UCSD-AML1 (cell line): ENCODE measurements around the gene AAK1.

Experiments
- DNase-seq: peaks from one replicate; lab custom pipeline; 2025; ENCODE audit not compliant: unreplicated experiment; lab: John Stamatoyannopoulos, UW

AAK1 gene

DNA sequence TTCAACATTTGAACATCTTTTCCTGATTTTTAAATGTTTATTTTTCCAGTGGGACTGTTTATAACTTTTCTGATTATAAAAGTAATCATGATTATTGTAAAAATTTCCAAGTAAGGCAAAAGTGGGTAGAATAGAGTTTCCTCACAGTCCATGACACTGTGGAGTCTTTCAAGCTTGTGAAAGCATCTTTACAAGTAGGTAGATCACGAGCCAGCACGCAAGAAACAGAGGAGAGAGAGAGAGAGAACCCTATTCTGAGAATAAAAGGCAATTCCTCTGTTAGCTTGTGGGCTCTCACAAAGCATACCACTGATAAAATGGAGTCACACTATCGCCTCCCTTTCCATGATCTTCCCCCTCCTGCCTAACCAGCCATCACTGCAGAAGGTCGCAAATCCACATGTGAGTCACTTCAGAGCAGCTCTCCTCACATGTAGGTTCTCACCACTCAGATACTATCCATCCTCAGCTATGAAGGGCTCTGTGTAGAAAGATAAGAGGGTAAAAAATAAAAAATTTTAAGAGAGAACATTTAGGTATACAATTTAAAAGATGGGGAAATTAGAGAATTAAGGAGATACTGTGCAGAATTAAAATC lies 40.3 kb downstream of the AAK1 start:
- DNase-seq = no peak

DNA sequence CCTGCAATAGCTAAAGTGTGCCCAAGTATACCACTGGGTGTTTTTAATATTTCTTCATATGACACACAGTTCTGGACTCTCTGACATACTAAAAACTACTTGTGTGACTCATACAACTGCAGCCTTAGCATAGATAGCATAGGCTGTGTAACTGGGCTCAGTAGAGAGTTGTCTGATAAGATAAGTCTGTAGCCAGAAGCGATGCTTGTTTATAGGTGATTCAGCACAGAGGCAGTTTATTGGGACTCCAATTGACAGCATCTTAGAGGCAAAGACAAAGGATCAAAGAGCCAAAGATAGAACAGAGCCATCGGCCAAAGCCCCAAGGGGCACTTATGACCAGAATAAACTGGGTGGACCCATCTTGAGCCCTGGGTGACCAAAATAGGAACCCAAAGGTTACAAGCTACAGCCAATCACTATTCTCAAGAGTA lies 42.3 kb downstream of the AAK1 start:
- no peak for DNase-seq

DNA sequence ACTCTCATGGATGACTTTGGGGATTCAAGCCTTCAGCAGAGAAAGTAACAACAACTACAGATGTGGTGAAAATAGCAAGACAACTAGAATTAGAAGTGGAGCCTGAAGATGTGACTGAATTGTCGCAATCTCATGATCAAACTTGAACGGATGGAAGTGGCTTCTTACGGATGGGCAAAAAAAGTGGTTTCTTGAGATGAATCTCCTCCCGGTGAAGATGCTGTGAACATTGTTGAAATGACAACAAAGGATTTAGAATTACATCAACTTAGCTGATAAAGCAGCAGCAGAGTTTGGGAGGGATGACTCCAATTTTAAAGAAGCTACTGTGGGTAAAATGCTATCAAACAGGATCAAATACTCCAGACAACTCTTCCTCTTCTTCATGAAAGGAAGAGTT lies 43.1 kb downstream of the AAK1 start:
- DNase-seq = no peak

DNA sequence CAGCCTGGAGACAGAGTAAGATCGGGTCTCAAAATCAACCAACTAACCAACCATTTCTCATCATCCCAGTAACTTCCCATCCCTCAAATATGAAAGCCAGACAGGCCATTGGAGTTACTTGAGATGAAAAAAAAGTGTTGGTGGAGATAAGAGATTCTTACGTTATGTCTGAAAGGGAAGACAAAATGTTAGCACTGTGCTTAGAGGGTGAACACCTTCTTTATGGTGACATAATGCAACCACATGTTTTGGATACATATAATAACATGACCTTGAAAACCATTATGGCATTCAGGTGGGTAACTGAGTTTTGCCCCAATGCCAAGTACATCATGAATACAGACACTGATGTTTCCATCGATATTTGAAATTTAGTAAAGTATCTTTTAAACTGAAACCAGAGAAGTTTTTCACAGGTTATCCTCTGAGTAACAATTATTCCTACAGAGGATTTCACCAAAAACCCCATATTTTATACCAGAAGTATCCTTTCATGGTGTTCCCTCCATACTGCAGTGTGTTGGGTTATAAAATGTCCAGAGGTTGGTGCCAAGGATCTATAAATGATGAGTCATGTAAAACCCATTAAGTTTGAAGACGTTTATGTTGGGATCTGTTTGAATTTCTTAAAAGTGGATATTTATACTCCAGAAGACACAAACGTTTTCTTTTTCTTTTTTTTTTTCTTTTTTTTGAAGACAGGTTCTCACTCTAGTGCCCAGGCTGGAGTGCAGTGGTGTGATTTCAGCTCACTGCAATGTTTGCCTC lies 45.5 kb downstream of the AAK1 start:
- no peak for DNase-seq

DNA sequence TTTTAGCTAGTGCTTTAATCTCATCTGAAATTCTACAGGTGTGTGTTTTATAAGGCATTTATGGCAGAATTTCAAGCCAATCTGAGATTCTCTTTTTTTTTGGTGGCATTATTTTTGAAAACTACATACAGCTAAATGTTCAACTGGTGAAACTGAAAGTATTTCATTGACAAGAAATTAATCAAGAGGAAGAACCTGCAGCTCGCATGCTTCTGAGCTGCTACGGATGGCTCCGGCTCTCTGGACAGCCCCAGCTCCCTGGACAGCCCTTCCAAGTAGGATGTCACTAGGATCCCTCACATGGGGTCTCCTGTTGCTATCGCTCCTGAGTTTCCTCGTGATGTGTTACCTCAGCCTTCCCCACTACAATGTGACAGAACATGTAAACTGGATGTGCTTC lies 46.4 kb downstream of the AAK1 start:
- DNase-seq = no peak

DNA sequence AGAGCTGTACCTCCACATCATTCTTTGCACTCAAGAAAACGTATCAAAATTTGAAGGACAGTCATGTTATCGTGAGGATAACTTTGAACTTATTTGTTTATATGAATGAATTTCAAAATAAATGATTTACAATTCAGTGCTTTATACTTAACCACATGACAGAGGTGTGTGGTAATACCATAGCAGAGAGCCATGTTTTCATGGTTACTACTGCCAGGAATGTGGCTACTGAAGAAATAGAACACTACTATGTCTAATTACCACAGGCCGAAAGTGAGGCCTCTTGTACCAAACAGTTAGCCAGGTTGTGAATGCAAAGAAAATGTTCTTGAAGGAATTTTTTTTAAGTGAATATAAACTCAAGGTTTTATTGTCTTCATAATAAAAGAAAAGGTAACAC lies 49.2 kb downstream of the AAK1 start:
- no peak for DNase-seq

DNA sequence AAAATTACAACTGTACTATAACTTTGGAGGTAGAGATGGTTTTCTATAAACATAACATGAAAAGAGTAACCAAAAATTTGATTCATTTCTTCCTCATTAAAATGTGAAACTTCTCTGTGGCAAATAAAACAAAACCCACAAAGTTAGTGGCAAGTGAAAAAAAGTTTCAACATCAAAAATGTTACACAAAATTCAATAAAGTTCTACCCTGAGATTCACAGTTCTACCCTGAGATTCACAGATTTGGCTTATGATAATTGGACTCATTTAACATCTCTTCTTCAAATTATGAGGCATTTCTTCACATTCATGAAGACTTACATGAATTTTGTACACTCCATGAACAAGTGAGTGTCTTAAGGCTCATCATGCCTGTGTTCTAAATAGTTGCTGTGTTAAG lies 51.0 kb downstream of the AAK1 start:
- DNase-seq = no peak

DNA sequence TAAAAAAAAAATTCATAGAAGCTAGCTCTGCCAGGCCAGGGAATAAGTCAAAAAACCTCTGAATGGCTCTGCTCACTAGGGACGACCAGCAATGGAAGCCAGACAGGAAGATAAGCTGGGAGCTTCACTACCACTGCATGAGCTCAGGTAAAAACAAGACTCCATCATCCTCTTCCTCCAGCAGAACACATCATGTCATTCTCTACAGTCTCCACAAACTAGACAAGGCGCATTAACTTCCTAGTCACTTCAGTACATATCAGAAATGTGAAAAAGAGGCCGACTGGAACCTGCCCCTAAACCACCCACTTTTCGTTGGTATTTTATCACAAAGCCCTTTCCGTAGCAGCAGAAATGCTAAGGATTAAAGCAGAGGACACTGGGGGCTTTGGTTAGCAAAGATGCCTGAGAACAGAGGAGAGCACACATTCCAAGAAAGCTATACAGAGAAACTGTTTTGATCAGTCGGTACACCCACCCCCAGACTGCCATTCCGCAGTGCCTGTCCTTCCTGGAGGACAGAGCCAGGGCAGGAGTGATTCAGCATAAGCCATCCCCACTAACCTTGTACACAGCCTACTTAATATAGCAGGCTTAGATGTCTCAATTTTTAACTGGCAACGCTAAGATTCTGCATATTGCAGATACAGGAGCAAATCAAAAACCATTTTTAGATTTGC lies 53.4 kb downstream of the AAK1 start:
- no peak for DNase-seq

DNA sequence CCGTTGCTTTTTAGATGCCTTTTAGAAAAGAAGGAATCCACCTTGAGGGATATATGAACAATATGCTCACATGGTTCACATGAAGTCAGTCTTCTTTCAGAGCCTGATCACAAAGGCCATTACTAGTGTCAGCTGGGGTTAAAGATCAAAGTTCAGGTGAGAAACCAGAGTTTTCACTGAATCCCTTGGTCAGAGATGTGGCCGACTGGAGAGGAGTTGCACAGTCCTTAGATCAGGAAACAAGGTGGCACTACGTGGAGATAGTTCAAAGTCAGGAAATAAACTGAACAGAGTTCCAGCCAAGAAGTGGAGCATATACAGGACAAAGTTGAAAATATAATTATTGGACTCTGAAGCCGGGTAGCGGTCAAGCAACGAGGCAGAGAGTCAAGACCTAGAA lies 54.6 kb downstream of the AAK1 start:
- DNase-seq = no peak

DNA sequence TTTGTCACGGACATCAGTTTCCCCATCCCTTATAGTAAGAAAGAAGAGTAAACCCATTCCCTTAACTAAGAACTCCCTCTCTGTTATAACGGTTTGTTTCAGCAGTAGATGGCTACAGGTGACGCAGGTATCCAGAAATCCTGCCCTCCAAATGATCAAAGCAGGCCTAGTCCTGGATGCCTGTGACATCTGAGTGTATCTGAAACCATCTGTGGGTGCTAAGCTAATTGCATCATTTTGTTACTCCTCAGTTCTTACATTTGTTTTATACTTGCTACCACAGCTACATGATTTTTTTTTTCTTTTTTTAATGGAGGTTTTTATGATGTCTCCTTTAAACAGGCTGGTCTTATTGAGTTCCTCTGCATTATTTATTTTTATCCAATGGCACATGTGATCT lies 55.1 kb downstream of the AAK1 start:
- DNase-seq = no peak

DNA sequence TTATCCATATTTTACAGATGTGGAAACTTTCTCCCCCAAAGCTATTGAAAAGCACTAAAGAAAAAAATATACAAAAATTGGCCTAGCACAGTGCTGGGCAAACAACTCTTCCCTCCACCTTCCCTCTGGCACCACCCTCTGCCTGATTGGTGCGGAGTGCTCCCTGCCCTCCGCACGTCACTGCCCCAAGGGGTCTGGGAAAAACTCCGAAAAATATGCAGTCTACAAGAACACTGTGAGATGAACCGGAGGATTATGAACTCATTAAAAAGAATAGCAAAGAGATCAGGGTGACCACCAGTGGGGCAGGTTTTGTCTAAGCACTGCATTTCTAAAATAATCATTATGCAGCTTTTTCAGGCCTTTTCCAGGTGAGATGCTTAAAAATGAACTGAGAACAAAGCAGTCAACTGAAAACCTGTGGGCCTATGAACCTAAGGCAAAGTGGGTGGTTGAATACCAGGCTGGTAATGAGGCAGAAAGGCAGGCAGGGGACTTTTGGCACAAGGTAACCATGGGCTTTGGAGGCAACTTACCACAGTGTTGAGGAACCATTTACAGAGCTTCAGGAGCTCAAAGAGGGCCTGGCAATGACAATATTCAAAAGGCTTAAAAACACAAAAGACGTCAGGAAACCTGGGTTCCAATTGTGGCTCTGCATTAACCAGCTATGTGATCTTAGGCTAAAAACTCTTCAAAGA lies 57.5 kb downstream of the AAK1 start:
- DNase-seq = no peak

DNA sequence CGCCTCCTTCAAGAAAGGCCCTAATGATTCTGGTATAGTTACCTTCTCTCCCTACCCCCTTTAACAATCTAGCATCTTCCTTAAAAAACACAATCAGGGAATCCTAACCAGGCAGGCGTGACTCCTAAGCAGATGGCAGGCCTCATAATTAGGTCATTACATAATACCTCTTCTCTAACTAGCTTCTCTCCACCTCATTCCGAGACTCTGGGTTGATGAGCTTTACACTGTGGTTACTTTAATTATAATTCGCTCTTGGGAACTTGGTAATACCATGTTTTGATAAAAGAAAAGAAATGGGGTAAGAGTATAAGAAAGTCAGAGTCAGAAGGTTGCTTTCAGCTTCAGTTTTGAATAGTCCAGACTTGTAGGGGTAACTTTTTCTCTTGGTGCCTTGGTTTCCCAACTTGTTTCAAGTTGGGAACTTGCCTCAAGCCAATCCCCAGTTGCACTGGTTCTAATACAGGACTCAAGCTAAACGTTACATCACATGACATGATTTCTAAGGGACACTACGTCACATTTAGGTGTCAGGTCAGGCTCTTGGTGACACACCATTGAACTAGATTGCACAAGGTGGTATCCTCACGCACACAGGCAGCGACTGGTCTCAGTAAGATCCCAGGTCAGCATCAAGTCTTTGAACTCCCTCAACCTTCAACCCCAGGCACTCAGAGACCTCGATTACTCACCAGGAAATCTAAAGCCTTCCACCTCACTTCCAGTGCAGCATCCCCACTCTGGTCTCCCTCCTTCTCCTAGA lies 59.2 kb downstream of the AAK1 start:
- no peak for DNase-seq

DNA sequence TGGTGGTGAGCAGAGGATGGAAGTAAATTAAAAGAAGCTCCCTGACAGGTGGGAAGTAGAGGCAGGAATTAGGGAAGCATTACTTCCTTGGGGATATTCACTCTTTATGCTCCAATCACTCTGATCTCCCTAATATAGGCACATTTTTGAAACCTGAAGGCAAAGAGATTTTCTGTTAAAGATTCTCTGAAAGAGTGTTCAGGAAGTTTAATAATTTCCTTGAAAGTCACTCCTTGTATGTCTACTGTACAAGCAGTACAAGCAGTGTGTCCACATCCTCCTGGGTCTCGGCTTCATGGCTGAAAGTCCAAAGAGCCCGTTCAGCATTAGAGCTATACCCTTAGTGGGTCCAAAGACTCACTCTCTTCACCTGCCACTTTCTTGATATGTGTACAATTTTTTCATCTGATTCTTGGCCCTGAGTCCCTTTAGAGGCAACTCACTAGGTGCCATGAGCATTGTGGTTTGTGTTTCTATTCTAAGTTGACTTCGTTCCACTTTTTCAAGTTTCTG lies 60.2 kb downstream of the AAK1 start:
- no peak for DNase-seq

DNA sequence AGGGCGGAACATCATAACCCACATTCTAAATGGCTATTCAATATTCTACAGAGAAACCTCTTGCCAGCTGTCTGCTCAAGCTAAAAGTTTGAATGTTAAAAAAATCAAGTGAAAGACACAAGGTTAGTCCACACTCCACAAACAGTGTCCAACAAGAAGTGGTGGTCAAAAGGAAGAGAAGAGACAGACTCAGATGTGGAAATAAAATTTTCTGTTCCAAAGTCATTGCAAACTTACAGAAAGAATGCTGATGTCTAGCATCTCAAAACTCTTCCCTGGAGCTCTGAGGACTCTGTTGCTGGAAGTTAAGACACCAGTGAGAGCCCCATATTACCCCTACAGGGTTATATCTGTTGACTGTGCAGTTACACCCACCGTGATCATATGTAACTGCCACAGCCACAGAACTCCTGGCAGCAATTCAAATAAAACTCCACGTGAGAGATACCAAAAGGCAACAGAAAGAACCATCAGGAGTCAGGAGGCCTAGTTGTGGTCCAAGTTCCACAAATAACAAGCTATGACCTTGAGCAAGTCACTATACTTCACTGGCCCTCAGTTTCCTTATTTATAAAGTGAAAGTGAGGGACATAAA lies 60.9 kb downstream of the AAK1 start:
- DNase-seq = no peak

DNA sequence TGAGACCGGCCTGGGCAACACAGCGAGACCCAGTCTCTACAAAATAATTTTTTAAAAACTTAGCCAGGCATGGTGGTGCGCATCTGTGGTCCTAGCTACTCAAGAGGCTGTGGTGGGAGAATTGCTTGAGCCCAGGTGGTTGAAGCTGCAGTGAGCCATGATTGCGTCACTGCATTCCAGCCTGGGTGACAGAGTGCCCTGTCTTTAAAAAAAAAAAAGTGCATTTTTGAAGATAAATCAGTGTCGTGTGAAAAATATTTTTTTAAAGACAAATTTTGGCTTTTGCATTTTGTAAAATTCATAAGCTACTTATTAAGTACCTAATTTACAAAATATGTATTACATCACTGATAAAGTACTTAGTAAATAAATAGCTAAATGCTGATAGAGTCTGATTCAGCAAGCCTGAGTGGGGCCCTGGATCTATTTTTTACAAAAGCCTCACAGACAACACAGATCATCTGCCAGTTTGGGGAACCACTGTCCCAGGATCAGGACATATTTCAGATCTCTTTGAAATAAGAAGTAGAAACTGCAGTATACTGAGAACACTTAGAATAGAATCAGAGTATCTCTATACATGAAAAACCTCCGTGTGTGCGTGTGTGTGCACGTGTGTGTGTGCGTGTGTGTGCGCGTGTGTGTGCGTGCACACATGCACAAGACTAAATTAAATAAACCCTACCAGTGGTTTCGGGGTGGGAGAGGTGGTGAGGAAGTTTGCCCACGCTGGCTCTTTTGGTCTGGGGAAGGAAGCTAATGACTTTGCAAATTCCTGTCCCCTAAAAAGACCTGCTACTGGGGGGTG lies 61.6 kb downstream of the AAK1 start:
- peak; percentile 63 for DNase-seq

DNA sequence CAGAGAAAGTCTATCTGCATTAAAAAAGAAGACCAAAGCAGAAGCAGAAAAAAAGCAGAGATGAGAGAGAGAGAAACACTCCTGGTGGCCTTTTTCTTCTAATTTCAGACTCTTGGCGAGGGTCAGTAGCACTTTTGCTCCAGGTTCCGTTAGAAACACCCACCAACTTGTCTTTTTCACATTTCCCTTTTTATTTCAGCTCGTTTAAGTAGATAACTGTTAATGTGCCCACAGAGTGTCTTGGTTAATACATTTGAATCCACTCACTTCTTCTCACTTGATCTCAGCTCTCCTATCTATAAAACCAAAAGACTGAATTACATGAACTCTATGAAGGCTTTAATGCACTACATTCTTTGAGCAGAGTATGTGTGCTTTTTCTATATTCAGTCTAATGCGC lies 63.1 kb downstream of the AAK1 start:
- no peak for DNase-seq

DNA sequence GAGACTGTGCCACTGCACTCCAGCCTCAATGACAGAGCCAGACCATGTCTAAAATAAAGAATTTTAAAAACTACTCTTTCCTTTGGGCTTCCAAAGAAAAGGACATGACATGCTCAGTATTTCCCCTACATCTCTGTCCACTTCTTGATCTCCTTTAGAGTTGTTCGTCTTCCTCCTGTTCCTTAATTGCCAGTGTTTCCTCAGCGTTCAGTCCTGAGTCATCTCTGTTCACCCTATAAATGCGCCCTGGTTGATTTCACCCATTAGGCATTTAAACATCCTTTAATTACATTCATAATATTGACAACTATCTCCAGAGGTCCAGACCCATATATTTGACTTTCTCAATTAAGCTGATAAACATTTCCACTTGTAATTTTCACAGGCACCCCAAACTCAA lies 64.0 kb downstream of the AAK1 start:
- no peak for DNase-seq

DNA sequence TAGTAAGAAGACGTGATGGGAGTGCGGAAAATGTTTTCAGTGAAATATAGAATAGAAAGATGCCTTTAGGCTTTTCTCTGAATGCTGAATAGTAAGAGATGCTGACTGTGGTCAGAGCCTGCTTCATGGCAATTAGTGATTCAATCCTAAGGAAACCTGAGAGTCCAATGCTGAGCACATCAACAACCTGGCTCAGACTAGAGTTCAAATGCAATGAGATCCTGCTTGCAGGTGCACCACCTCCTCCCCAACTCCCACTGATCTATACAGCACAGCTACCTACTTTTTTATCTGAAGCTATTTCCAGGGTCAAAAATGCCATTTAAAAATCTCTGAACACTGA lies 65.4 kb downstream of the AAK1 start:
- no peak for DNase-seq

DNA sequence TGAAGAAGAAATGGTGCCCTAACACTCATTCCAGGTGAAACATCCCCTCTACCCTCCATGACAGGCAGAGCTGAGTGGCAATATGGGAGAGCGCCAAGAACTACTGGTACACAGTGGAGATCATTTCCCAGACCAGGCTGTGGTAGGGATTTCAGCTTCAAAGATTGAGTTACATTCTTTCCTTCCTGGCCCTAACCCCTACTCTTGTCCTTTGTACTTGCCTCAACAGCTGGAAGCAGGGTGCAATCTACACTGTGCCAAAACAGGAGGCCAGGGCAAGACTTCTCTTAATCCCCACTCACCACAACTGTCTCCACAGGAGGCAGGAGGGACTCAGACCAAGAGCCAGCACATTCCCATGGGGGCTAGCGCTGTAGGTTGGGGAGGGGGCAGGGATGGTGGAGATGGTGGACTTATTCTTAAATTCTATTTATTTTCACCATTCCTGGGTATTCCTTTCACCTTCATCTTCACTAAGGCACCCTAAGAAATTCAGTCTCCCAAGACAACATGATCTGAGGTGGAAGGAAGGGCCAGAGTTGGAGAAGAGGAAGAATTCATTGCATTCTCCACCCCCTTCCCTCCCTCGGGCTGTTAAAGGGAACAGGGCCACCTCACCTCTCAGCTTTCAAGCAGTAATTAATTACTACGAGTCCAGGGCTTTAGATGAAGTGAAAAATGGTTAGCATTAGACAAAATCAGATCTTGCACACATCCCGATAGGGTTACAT lies 65.9 kb downstream of the AAK1 start:
- no peak for DNase-seq
